Karpas-422 (cell line): ENCODE measurements around the gene NR1D2. TPM values are rescaled to one million over a fixed set of nuclear protein-coding genes. Genes with fewer than 3 reads are reported as not detected.

Source experiments
- DNase-seq: peaks from one replicate; pipeline ENCODE4 v3.0.0-alpha.2; 2015
- H2AFZ ChIP-seq: fragments of 200-600 bp; sonication (generic); 2 replicates; pipeline ENCODE4 v1.6.1; 2014; ENCODE audit warnings: antibody characterized with exemption, low read length, mixed read lengths
- H3K27ac ChIP-seq: fragments of 200-600 bp; sonication (generic); 2 replicates; pipeline ENCODE4 v1.5.1; 2014; ENCODE audit warnings: mild to moderate bottlenecking, low read length, moderate library complexity
- H3K27me3 ChIP-seq: fragments of 200-600 bp; sonication (generic); 2 replicates; pipeline ENCODE4 v1.6.1; 2014; ENCODE audit warnings: low read length, mixed read lengths
- H3K36me3 ChIP-seq: fragments of 200-600 bp; sonication (generic); 2 replicates; pipeline ENCODE4 v1.6.1; 2014; ENCODE audit warnings: low read length, mixed read lengths; ENCODE audit not compliant: insufficient read depth
- H3K4me1 ChIP-seq: fragments of 200-600 bp; sonication (generic); 2 replicates; pipeline ENCODE4 v1.6.1; 2014; ENCODE audit warnings: mild to moderate bottlenecking, low read length, mixed read lengths
- H3K4me2 ChIP-seq: fragments of 200-600 bp; sonication (generic); 2 replicates; pipeline ENCODE4 v1.6.1; 2014; ENCODE audit warnings: low read length, low read depth, mild to moderate bottlenecking; ENCODE audit not compliant: poor library complexity, severe bottlenecking
- H3K4me3 ChIP-seq: fragments of 200-600 bp; sonication (generic); 2 replicates; pipeline ENCODE4 v1.5.1; 2014; ENCODE audit warnings: mild to moderate bottlenecking, antibody characterized with exemption, low read length, mixed read lengths
- H3K79me2 ChIP-seq: fragments of 200-600 bp; sonication (generic); 2 replicates; pipeline ENCODE4 v1.6.1; 2014; ENCODE audit warnings: mild to moderate bottlenecking, low read length, mixed read lengths
- H3K9ac ChIP-seq: fragments of 200-600 bp; sonication (generic); 2 replicates; pipeline ENCODE4 v1.6.0; 2014; ENCODE audit warnings: low read length
- H3K9me2 ChIP-seq: fragments of 200-600 bp; sonication (generic), shearing (Covaris generic); replicated peaks from 2 replicates; pipeline ENCODE4 v1.6.0; 2014; ENCODE audit warnings: mild to moderate bottlenecking, low read length, moderate library complexity; ENCODE audit not compliant: insufficient read depth
- H3K9me3 ChIP-seq: fragments of 300-700, 200-600 bp; sonication (generic); 2 replicates; pipeline ENCODE4 v1.6.1; 2014; ENCODE audit warnings: low read length, mixed read lengths
- H4K20me1 ChIP-seq: fragments of 200-600 bp; sonication (generic); 2 replicates; pipeline ENCODE4 v1.6.1; 2014; ENCODE audit warnings: mild to moderate bottlenecking, antibody characterized with exemption, low read length, low read depth; ENCODE audit not compliant: insufficient read depth
- total RNA-seq: library from RNA; depleted of rRNA; stranded (reverse); fragments of >200 nt; shearing (Covaris generic); gene quantifications from 2 replicates; pipeline ENCODE4 v1.2.3, GENCODE V29; 2014; ENCODE audit warnings: low replicate concordance

Gene NR1D2
- total RNA-seq, 1 experiment from 2014 or later, result 12.8 TPM

- DNase-seq, result no peak
- Histone ChIP-seq H3K36me3 (no peaks in the 10 kb centered on the region), H3K79me2 (no peaks in the 10 kb centered on the region)
These were observed 34.5 kb downstream of the NR1D2 start for GRCh38 chr3:23979569-23979968.

GRCh38 chr3:23981136-23981535, 36.0 kb downstream of the NR1D2 start:
- Histone ChIP-seq H3K27ac (no peak overlapping the region), H3K9me3 (no peaks in the 10 kb centered on the region), H2AFZ (no peak overlapping the region), H3K9ac (no peak overlapping the region), H3K4me2 (no peak overlapping the region), H3K4me1 (no peaks in the 10 kb centered on the region), H3K27me3 (no peaks in the 10 kb centered on the region), H4K20me1 (no peaks in the 10 kb centered on the region), H3K36me3 (no peaks in the 10 kb centered on the region), H3K9me2 (no peaks in the 10 kb centered on the region), H3K79me2 (no peaks in the 10 kb centered on the region), H3K4me3 (no peak overlapping the region)
- no peak for DNase-seq

More at GRCh38 chr3:23979569-23979968, 34.5 kb downstream of the NR1D2 start:
- Histone ChIP-seq H3K9ac (no peak overlapping the region), H3K4me2 (no peak overlapping the region), H3K4me3 (no peak overlapping the region), H3K27ac (no peak overlapping the region), H2AFZ (no peak overlapping the region), H3K4me1 (no peaks in the 10 kb centered on the region), H3K9me3 (no peaks in the 10 kb centered on the region), H3K9me2 (no peaks in the 10 kb centered on the region), H4K20me1 (no peaks in the 10 kb centered on the region), H3K27me3 (no peaks in the 10 kb centered on the region)

- no peak overlapping the region for H2AFZ ChIP-seq
- DNase-seq, result no peak
These were observed 36.9 kb downstream of the NR1D2 start for GRCh38 chr3:23981955-23982354.

GRCh38 chr3:23984934-23985333, 39.8 kb downstream of the NR1D2 start:
- H3K9ac ChIP-seq, result no peak overlapping the region
- no peak overlapping the region for H3K4me3 ChIP-seq
- no peak overlapping the region for H3K27ac ChIP-seq
- H4K20me1 ChIP-seq, result no peaks in the 10 kb centered on the region
- DNase-seq, result no peak
- no peaks in the 10 kb centered on the region for H3K9me3 ChIP-seq
- no peaks in the 10 kb centered on the region for H3K36me3 ChIP-seq
- no peaks in the 10 kb centered on the region for H3K79me2 ChIP-seq
- no peaks in the 10 kb centered on the region for H3K27me3 ChIP-seq
- H3K9me2 ChIP-seq, result no peaks in the 10 kb centered on the region
- H2AFZ ChIP-seq, result no peak overlapping the region
- H3K4me1 ChIP-seq, result no peaks in the 10 kb centered on the region
- H3K4me2 ChIP-seq, result no peak overlapping the region

More at GRCh38 chr3:23981955-23982354, 36.9 kb downstream of the NR1D2 start:
- no peak overlapping the region for H3K4me3 ChIP-seq
- no peaks in the 10 kb centered on the region for H3K9me2 ChIP-seq
- H3K4me2 ChIP-seq, result no peak overlapping the region
- H3K36me3 ChIP-seq, result no peaks in the 10 kb centered on the region
- H3K9ac ChIP-seq, result no peak overlapping the region
- no peaks in the 10 kb centered on the region for H3K27me3 ChIP-seq
- no peaks in the 10 kb centered on the region for H3K4me1 ChIP-seq
- H3K27ac ChIP-seq, result no peak overlapping the region
- no peaks in the 10 kb centered on the region for H4K20me1 ChIP-seq
- no peaks in the 10 kb centered on the region for H3K9me3 ChIP-seq
- H3K79me2 ChIP-seq, result no peaks in the 10 kb centered on the region

GRCh38 chr3:23985747-23986544, 40.9 kb downstream of the NR1D2 start:
- Histone ChIP-seq H3K4me3 (no peak overlapping the region), H4K20me1 (no peaks in the 10 kb centered on the region), H3K36me3 (no peaks in the 10 kb centered on the region), H3K79me2 (no peaks in the 10 kb centered on the region), H3K9me2 (no peaks in the 10 kb centered on the region), H2AFZ (no peak overlapping the region), H3K27ac (no peak overlapping the region), H3K9ac (no peak overlapping the region), H3K27me3 (no peaks in the 10 kb centered on the region), H3K9me3 (no peaks in the 10 kb centered on the region), H3K4me2 (no peak overlapping the region), H3K4me1 (no peaks in the 10 kb centered on the region)
- no peak for DNase-seq

- no peak overlapping the region for H3K4me3 ChIP-seq
- no peaks in the 10 kb centered on the region for H3K4me1 ChIP-seq
- H3K9me2 ChIP-seq, result no peaks in the 10 kb centered on the region
- H3K27ac ChIP-seq, result no peak overlapping the region
- no peaks in the 10 kb centered on the region for H4K20me1 ChIP-seq
- no peaks in the 10 kb centered on the region for H3K36me3 ChIP-seq
- no peak overlapping the region for H2AFZ ChIP-seq
- no peak for DNase-seq
- no peak overlapping the region for H3K9ac ChIP-seq
- H3K27me3 ChIP-seq, result no peaks in the 10 kb centered on the region
- no peaks in the 10 kb centered on the region for H3K79me2 ChIP-seq
- no peak overlapping the region for H3K4me2 ChIP-seq
- H3K9me3 ChIP-seq, result no peaks in the 10 kb centered on the region
These were observed 42.3 kb downstream of the NR1D2 start for GRCh38 chr3:23987356-23987755.

GRCh38 chr3:23991306-23991682, 46.2 kb downstream of the NR1D2 start:
- no peaks in the 10 kb centered on the region for H3K9me2 ChIP-seq
- H3K27ac ChIP-seq, result no peak overlapping the region
- H4K20me1 ChIP-seq, result no peaks in the 10 kb centered on the region
- no peak overlapping the region for H3K4me2 ChIP-seq
- no peaks in the 10 kb centered on the region for H3K79me2 ChIP-seq
- H3K36me3 ChIP-seq, result no peaks in the 10 kb centered on the region
- no peak overlapping the region for H3K4me3 ChIP-seq
- no peak overlapping the region for H2AFZ ChIP-seq
- H3K9ac ChIP-seq, result no peak overlapping the region
- no peaks in the 10 kb centered on the region for H3K4me1 ChIP-seq
- H3K27me3 ChIP-seq, result no peaks in the 10 kb centered on the region
- DNase-seq, result no peak
- H3K9me3 ChIP-seq, result no peaks in the 10 kb centered on the region

- Histone ChIP-seq H3K9ac (no peak overlapping the region), H3K9me3 (no peaks in the 10 kb centered on the region), H3K27me3 (no peaks in the 10 kb centered on the region), H3K9me2 (no peaks in the 10 kb centered on the region), H2AFZ (no peak overlapping the region), H3K4me1 (no peaks in the 10 kb centered on the region), H3K79me2 (no peaks in the 10 kb centered on the region), H3K36me3 (no peaks in the 10 kb centered on the region), H3K27ac (no peak overlapping the region), H3K4me3 (no peak overlapping the region), H4K20me1 (no peaks in the 10 kb centered on the region), H3K4me2 (no peak overlapping the region)
- DNase-seq, result no peak
These were observed 46.9 kb downstream of the NR1D2 start for GRCh38 chr3:23991683-23992628.
